ENCODE results near the gene LDB1.

LDB1 gene

DNA sequence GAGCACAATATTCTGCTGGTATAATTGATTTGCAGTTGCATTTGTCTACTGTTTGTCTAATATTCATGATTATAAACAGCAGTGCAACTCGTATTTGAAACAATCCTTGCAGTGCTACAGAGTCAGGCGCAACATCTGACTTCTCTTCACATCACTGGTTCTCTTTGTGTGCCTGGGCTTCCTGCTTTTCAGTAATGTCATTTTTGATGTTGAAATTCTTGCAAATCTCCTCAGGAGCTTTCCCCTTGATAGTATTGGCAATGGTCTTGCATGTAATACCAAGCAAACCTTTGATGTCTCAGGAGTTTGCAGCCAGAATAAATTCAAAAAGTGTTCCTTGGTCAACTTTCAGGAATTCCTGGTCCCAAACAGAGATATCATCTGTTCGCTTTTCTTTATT is 34.8 kb downstream of the LDB1 start:
- no peaks in the 10 kb centered on the region for H3K36me3 ChIP-seq (ENCODE audit: control insufficient read depth, insufficient read depth, low read length)
- H3K9me3 ChIP-seq (ENCODE audit: control insufficient read depth, low read length) = no peaks in the 10 kb centered on the region
- no peaks in the 10 kb centered on the region for H3K27me3 ChIP-seq (ENCODE audit: control insufficient read depth, insufficient read depth, low read length, poor library complexity, severe bottlenecking)
- 92% methylated on average over 3 of the region's 3 CpGs for WGBS, 2 experiments
- H3K4me1 ChIP-seq (ENCODE audit: control insufficient read depth, insufficient read depth, low read length) = no peaks in the 10 kb centered on the region
- H3K4me3 ChIP-seq (ENCODE audit: insufficient read depth, low read depth, low read length) = no peak overlapping the region
- no peak overlapping the region for H3K27ac ChIP-seq (ENCODE audit: insufficient read depth, low read depth, low read length, poor library complexity, severe bottlenecking)

DNA sequence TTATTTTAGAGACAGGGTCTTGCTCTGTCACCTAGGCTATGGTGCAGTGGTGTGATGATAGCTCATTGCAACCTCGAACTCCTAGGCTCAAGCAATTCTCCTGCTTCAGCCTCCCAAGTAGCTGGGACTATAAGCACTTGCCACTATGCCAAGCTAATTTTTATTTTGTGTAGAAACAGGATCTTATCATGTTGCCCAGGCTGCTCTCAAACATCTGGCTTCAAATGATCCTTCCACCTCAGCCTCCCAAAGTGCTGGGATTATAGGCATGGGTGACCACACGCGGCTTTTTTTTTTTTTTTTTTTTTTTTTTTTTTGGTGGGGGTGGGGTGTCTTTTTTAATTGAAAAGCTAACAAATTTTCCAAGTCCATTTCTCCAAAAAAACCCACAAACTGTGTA is 36.6 kb downstream of the LDB1 start:
- WGBS, 2 experiments = 94 to 100% methylated on average over 1 of the region's 3 CpGs
- Histone ChIP-seq H3K4me1 (ENCODE audit: control insufficient read depth, insufficient read depth, low read length) (no peaks in the 10 kb centered on the region), H3K9me3 (ENCODE audit: control insufficient read depth, low read length) (no peaks in the 10 kb centered on the region)

DNA sequence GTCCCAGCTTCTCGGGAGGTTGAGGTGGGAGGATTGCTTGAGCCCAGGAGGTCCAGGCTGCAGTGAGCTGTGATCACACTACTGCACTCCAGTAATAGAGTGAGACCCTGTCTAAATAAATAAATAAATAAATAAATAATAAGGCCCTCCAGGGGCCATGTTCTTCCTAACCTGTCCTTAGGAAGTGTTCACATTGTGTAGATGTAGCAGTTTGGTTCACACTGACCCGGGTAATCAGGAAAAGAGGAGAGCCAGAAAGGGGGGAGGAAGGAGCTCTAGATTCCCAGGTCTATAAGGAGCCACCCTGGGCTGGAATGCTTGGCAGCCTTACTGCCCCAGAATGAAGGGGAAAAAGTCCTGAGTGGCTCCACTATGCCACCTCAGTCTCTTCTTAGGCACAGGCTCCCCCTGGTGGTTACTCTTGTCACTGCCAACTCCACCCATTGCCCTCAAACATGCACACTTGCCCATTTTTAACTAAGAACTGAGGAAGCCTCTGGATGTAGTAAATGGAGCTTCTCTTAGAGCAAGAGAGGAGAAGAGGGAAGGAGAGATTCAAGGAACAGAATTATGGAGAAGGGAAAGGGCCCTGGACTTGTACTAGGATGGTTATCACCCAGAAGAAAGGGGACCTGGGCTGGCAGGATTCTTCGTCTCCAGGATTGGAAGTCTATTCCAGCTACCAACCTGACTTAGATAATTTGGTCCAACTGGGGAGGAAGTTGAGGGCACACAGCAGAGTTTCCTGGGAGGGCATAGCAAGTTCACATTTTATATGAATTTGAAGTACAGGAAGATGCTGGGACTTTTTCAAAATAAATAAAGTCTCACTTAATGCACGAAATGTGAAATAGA is 47.3 kb downstream of the LDB1 start:
- 84% methylated on average over 4 of the region's 4 CpGs for WGBS, 2 experiments
- Histone ChIP-seq H3K27ac (ENCODE audit: insufficient read depth, low read depth, low read length, poor library complexity, severe bottlenecking) (no peak overlapping the region), H3K36me3 (ENCODE audit: control insufficient read depth, insufficient read depth, low read length) (no peaks in the 10 kb centered on the region), H3K27me3 (ENCODE audit: control insufficient read depth, insufficient read depth, low read length, poor library complexity, severe bottlenecking) (no peaks in the 10 kb centered on the region), H3K4me1 (ENCODE audit: control insufficient read depth, insufficient read depth, low read length) (no peaks in the 10 kb centered on the region), H3K4me3 (ENCODE audit: insufficient read depth, low read depth, low read length) (no peak overlapping the region), H3K9me3 (ENCODE audit: control insufficient read depth, low read length) (no peaks in the 10 kb centered on the region)

More for the DNA sequence above, 36.6 kb downstream of the LDB1 start:
- Histone ChIP-seq H3K36me3 (ENCODE audit: control insufficient read depth, insufficient read depth, low read length) (no peaks in the 10 kb centered on the region), H3K4me3 (ENCODE audit: insufficient read depth, low read depth, low read length) (no peak overlapping the region), H3K27ac (ENCODE audit: insufficient read depth, low read depth, low read length, poor library complexity, severe bottlenecking) (no peak overlapping the region), H3K27me3 (ENCODE audit: control insufficient read depth, insufficient read depth, low read length, poor library complexity, severe bottlenecking) (no peaks in the 10 kb centered on the region)

DNA sequence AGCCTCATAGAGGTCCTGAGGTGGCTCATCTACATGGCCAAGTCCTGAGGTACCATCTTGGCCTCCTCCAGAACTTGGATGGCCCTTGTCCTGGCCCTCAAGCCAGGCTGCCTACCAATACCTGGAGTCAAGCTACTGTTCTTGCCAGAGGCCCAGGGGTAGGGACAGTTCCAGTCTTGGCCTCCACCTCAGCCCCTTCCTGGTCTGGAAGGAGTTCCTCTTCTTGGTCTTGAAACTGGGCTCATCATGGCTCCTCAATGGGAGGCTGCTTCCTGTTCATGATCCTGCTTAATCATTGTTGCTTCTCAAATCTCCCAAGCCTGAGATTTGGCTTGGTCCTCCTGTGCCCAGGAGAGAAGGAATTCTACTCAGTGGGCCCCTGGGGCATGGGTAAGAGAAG is 51.1 kb downstream of the LDB1 start:
- H3K27me3 ChIP-seq (ENCODE audit: control insufficient read depth, insufficient read depth, low read length, poor library complexity, severe bottlenecking) = peaks cover 8% of the 10 kb centered on the region
- no peak overlapping the region for H3K4me3 ChIP-seq (ENCODE audit: insufficient read depth, low read depth, low read length)
- peaks cover 3% of the 10 kb centered on the region for H3K36me3 ChIP-seq (ENCODE audit: control insufficient read depth, insufficient read depth, low read length)
- H3K27ac ChIP-seq (ENCODE audit: insufficient read depth, low read depth, low read length, poor library complexity, severe bottlenecking) = no peak overlapping the region
- no peaks in the 10 kb centered on the region for H3K9me3 ChIP-seq (ENCODE audit: control insufficient read depth, low read length)
- no peaks in the 10 kb centered on the region for H3K4me1 ChIP-seq (ENCODE audit: control insufficient read depth, insufficient read depth, low read length)

DNA sequence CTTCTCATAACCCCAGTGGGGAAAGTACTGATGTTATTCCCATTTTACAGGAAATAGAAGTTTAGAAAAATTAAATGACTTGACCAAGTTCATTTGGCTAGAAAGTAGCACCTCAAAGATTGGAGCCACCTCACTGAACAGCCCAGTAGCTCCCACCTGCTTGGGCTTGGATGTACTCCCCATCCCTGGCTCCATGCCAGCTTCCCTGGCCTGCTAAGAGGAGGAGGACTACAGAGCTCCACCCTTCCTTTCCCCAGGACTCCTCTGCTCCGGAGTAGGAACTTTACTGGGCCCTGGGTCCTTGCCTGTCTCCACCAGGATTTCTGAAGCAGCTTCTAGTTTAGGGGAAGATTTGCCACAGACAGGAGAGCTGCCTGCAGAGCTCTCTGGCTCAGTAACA is 52.0 kb downstream of the LDB1 start:
- Histone ChIP-seq H3K4me3 (ENCODE audit: insufficient read depth, low read depth, low read length) (no peak overlapping the region), H3K9me3 (ENCODE audit: control insufficient read depth, low read length) (no peaks in the 10 kb centered on the region), H3K36me3 (ENCODE audit: control insufficient read depth, insufficient read depth, low read length) (peaks cover 3% of the 10 kb centered on the region), H3K27me3 (ENCODE audit: control insufficient read depth, insufficient read depth, low read length, poor library complexity, severe bottlenecking) (peaks cover 15% of the 10 kb centered on the region), H3K4me1 (ENCODE audit: control insufficient read depth, insufficient read depth, low read length) (no peaks in the 10 kb centered on the region), H3K27ac (ENCODE audit: insufficient read depth, low read depth, low read length, poor library complexity, severe bottlenecking) (no peak overlapping the region)
- 87 to 94% methylated on average over 1 of the region's 1 CpG for WGBS, 2 experiments

DNA sequence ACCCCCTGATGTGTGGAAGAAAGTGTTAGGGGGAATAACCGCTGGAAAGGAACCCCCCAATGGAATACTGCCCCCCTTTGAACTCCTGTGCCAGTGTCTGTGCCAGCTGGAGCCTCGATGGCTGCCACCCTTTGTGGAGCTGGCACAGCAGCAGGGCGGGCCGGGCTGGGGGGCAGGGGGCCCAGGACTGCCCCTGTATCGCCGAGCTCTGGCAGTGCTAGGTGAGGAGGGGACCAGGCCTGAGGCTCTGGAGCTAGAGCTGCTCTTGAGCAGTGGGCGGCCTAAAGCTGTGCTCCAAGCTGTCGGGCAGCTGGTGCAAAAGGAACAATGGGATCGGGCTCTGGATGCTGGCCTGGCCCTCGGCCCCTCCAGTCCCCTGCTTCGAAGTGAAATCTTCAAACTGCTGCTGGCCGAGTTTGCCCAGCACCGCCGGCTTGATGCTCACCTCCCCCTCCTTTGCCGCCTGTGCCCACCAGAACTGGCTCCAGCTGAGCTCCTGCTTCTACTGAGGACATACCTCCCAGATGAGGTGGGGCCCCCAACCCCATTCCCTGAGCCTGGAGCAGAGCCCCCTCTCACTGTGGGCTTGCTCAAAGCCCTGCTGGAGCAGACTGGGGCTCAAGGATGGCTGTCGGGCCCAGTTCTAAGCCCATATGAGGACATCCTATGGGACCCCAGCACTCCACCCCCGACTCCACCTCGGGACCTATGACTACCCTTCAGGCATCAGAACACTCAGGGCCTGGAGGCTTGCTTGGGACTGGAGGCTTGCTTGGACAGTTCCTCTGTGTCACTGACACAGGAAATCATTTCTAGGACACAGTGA is 52.9 kb downstream of the LDB1 start:
- Histone ChIP-seq H3K27ac (ENCODE audit: insufficient read depth, low read depth, low read length, poor library complexity, severe bottlenecking) (no peak overlapping the region), H3K4me1 (ENCODE audit: control insufficient read depth, insufficient read depth, low read length) (no peaks in the 10 kb centered on the region), H3K9me3 (ENCODE audit: control insufficient read depth, low read length) (no peaks in the 10 kb centered on the region), H3K27me3 (ENCODE audit: control insufficient read depth, insufficient read depth, low read length, poor library complexity, severe bottlenecking) (peaks cover 16% of the 10 kb centered on the region), H3K36me3 (ENCODE audit: control insufficient read depth, insufficient read depth, low read length) (peaks cover 3% of the 10 kb centered on the region), H3K4me3 (ENCODE audit: insufficient read depth, low read depth, low read length) (no peak overlapping the region)
- 92 to 94% methylated on average over 18 of the region's 18 CpGs for WGBS, 2 experiments

DNA sequence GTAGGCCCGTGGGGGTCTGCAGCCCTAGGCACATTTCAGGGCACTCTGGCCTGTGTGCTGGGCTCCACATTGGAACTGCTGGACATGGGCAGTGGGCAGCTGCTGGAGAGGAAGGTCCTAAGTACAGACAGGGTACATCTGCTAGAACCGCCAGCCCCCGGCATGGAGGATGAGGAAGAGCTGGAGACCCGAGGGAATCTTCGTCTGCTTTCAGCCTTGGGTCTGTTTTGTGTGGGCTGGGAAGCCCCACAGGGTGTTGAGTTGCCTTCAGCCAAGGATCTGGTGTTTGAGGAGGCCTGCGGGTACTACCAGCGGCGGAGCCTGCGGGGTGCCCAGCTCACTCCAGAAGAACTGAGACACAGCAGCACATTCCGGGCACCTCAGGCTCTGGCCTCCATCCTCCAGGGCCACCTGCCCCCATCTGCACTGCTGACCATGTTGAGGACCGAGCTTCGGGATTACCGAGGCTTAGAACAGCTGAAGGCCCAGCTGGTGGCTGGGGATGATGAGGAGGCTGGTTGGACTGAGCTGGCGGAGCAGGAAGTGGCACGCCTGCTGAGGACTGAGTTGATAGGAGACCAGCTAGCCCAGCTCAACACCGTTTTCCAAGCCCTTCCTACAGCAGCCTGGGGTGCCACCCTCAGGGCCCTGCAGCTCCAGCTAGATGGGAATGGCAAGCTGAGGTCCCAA is 53.6 kb downstream of the LDB1 start:
- Histone ChIP-seq H3K4me1 (ENCODE audit: control insufficient read depth, insufficient read depth, low read length) (no peaks in the 10 kb centered on the region), H3K27me3 (ENCODE audit: control insufficient read depth, insufficient read depth, low read length, poor library complexity, severe bottlenecking) (peaks cover 16% of the 10 kb centered on the region), H3K36me3 (ENCODE audit: control insufficient read depth, insufficient read depth, low read length) (peaks cover 3% of the 10 kb centered on the region), H3K4me3 (ENCODE audit: insufficient read depth, low read depth, low read length) (peak overlapping the region; percentile 79), H3K9me3 (ENCODE audit: control insufficient read depth, low read length) (no peaks in the 10 kb centered on the region), H3K27ac (ENCODE audit: insufficient read depth, low read depth, low read length, poor library complexity, severe bottlenecking) (no peak overlapping the region)
- WGBS, 2 experiments = 93 to 94% methylated on average over 16 of the region's 16 CpGs

DNA sequence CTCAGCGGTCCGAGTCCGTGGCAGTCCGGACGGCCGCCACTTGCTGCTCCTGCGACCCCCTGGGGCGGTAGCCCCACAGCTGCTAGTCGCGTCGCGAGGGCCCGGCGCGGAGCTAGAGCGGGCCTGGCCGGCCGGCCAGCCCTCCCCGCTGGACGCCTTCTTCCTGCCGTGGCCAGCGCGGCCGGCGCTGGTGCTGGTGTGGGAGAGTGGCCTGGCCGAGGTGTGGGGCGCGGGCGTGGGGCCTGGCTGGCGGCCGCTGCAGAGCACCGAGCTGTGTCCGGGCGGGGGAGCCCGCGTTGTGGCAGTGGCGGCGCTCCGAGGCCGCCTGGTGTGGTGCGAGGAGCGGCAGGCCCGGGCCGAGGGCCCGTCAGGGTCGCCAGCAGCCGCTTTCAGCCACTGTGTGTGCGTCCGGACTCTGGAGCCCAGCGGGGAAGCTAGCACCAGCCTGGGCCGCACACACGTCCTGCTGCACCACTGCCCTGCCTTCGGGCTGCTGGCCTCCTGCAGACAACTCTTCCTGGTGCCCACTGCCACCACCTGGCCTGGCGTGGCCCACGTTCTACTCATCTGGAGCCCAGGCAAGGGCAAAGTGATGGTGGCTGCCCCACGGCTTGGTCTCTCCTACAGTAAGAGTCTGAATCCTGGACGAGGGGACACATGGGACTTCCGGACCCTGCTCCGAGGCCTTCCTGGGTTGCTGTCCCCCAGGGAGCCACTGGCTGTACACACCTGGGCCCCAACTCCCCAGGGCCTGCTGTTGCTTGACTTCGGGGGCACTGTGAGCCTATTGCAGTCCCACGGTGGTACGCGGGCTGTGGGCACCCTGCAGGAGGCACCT is 54.4 kb downstream of the LDB1 start:
- Histone ChIP-seq H3K9me3 (ENCODE audit: control insufficient read depth, low read length) (no peaks in the 10 kb centered on the region), H3K36me3 (ENCODE audit: control insufficient read depth, insufficient read depth, low read length) (peaks cover 3% of the 10 kb centered on the region), H3K27me3 (ENCODE audit: control insufficient read depth, insufficient read depth, low read length, poor library complexity, severe bottlenecking) (peaks cover 16% of the 10 kb centered on the region), H3K4me3 (ENCODE audit: insufficient read depth, low read depth, low read length) (peak overlapping the region; percentile 79), H3K27ac (ENCODE audit: insufficient read depth, low read depth, low read length, poor library complexity, severe bottlenecking) (no peak overlapping the region), H3K4me1 (ENCODE audit: control insufficient read depth, insufficient read depth, low read length) (no peaks in the 10 kb centered on the region)
- WGBS, 2 experiments = 14 to 15% methylated on average over 63 of the region's 63 CpGs

DNA sequence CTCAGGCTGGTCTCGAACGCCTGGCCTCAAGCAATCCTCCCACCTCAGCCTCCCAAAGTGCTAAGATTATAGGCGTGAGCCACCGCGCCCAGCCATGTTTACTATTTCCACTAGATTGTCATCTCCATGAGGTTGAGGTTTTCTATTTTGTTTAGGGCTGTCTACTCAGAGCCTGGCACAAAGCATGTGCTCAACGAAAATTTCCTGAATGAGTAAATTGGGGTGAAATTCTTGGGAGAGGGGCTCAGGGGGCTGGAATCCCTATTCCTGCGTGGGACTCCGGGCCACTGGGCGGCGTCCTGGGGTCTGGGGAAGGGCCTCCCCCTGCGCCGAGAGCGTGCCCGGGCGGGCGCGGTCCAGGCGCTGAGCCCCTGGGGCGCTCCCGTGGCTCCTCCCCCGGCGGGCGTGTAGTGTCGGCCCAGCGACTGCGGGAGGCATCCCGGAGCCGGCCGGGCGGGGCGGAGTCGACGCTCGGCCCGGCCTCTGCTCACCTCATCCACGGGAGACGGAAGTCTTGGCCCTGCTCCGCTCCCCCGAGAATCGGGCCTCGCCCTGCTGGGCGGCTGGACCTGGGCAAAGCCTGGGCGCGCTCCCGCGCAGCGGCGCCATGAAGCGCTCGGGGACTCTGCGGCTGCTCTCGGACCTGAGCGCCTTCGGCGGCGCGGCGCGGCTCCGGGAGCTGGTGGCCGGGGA is 55.2 kb downstream of the LDB1 start, which contains the start of gene HPS6:
HPS6 (plus strand) TSS at position 482 of the 693 bp plus-strand sequence; CDS start at position 608, 126 bp downstream.
- 4 to 5% methylated on average over 61 of the region's 61 CpGs for WGBS, 2 experiments
- peaks cover 3% of the 10 kb centered on the region for H3K36me3 ChIP-seq (ENCODE audit: control insufficient read depth, insufficient read depth, low read length)
- H3K4me3 ChIP-seq (ENCODE audit: insufficient read depth, low read depth, low read length) = peak within 1 kb of the TSS; percentile 79
- peaks cover 16% of the 10 kb centered on the region for H3K27me3 ChIP-seq (ENCODE audit: control insufficient read depth, insufficient read depth, low read length, poor library complexity, severe bottlenecking)
- no peaks in the 10 kb centered on the region for H3K9me3 ChIP-seq (ENCODE audit: control insufficient read depth, low read length)
- H3K4me1 ChIP-seq (ENCODE audit: control insufficient read depth, insufficient read depth, low read length) = no peaks in the 10 kb centered on the region
- no peak within 1 kb of the TSS for H3K27ac ChIP-seq (ENCODE audit: insufficient read depth, low read depth, low read length, poor library complexity, severe bottlenecking)

Measured in ectodermal cell (in vitro differentiated cells).